Retinal pigment epithelial cell (primary cell): ENCODE results near the gene SDK1.
"Not testable (repeated sequence)": the region's sequence is repeated elsewhere in the genome, so short reads cannot be mapped to it uniquely, and the experiment has no call there.

ENCODE experiments used
- DNase-seq: peaks from one replicate; pipeline ENCODE4 v3.0.0-alpha.2; 2010; ENCODE audit warnings: low read depth
- H3K4me3 ChIP-seq: 2 replicates; pipeline ENCODE4 v1.5.1; 2011; ENCODE audit warnings: mild to moderate bottlenecking, low read length, control low read depth, moderate library complexity
- CTCF ChIP-seq: conservative IDR thresholded peaks from 2 replicates; pipeline ENCODE4 v1.5.1; 2011; ENCODE audit warnings: low read depth, low read length, control low read depth, inconsistent platforms

SDK1 gene

GRCh38 chr7:3739983-3740382, 438.9 kb downstream of the SDK1 start:
- TF ChIP-seq CTCF, result no peak
- no peak for DNase-seq
- H3K4me3 ChIP-seq, result no peak overlapping the region

GRCh38 chr7:3747467-3747866, 446.4 kb downstream of the SDK1 start:
- no peak for TF ChIP-seq CTCF
- no peak for DNase-seq
- no peak overlapping the region for H3K4me3 ChIP-seq

GRCh38 chr7:3748389-3748788, 447.3 kb downstream of the SDK1 start:
- no peak for DNase-seq
- no peak for TF ChIP-seq CTCF
- H3K4me3 ChIP-seq, result no peak overlapping the region

- no peak overlapping the region for H3K4me3 ChIP-seq
- no peak for DNase-seq
- TF ChIP-seq CTCF, result no peak
Observed at GRCh38 chr7:3753868-3754267, 452.8 kb downstream of the SDK1 start.

- no peak for DNase-seq
- no peak for TF ChIP-seq CTCF
- H3K4me3 ChIP-seq, result no peak overlapping the region
Observed at GRCh38 chr7:3754493-3755341, 453.7 kb downstream of the SDK1 start.

GRCh38 chr7:3755778-3756453, 454.9 kb downstream of the SDK1 start:
- DNase-seq, H3K4me3 ChIP-seq: not testable (repeated sequence)

GRCh38 chr7:3757059-3757458, 456.0 kb downstream of the SDK1 start:
- TF ChIP-seq CTCF, result no peak
- no peak for DNase-seq
- no peak overlapping the region for H3K4me3 ChIP-seq
